22Rv1 (cell line): ENCODE results near the gene ATP23.

Experiments used
- CTCF ChIP-seq: fragments of 450-650 bp; IDR thresholded peaks from 2 replicates; pipeline ENCODE4 v1.5.1; 2017; ENCODE audit warnings: mild to moderate bottlenecking
- ZFX ChIP-seq: fragments of 450-650 bp; IDR thresholded peaks from 2 replicates; pipeline ENCODE4 v1.6.1; 2017; ENCODE audit warnings: antibody characterized with exemption, borderline replicate concordance

- TF ChIP-seq CTCF (no peak), ZFX (no peak)
These were observed 56.9 kb downstream of the ATP23 start for GRCh38 chr12:57998251-57998650.
